Activated effector memory CD4-positive, alpha-beta T cell treated with anti-CD3 and anti-CD28 coated beads, Interleukin-2, amount 50 U/mL, for 16 hours (primary cell): Measurements from ENCODE around the gene ERC2.

Source experiments
- DNase-seq: peaks from one replicate; pipeline ENCODE4 v3.0.0-alpha.2; 2020

Gene ERC2

GRCh38 chr3:56233742-56234141, 234.5 kb downstream of the ERC2 start:
- DNase-seq, result no peak

- DNase-seq, result no peak
Observed at GRCh38 chr3:56229311-56229710, 239.0 kb downstream of the ERC2 start.

GRCh38 chr3:56222866-56223265, 245.4 kb downstream of the ERC2 start:
- DNase-seq, result no peak

- DNase-seq, result no peak
Observed at GRCh38 chr3:56219894-56220805, 248.1 kb downstream of the ERC2 start.

GRCh38 chr3:56209982-56210751, 258.1 kb downstream of the ERC2 start:
- DNase-seq, result no peak

GRCh38 chr3:56207922-56208321, 260.3 kb downstream of the ERC2 start:
- no peak for DNase-seq

GRCh38 chr3:56205406-56205805, 262.9 kb downstream of the ERC2 start:
- DNase-seq, result no peak

- DNase-seq, result no peak
Observed at GRCh38 chr3:56202997-56203396, 265.3 kb downstream of the ERC2 start.

GRCh38 chr3:56201407-56201806, 266.9 kb downstream of the ERC2 start:
- no peak for DNase-seq

GRCh38 chr3:56200251-56200650, 268.0 kb downstream of the ERC2 start:
- DNase-seq, result no peak

- DNase-seq, result no peak
Observed at GRCh38 chr3:56197991-56198390, 270.3 kb downstream of the ERC2 start.

- no peak for DNase-seq
Observed at GRCh38 chr3:56197259-56197965, 270.9 kb downstream of the ERC2 start.

- DNase-seq, result no peak
Observed at GRCh38 chr3:56196700-56197099, 271.6 kb downstream of the ERC2 start.

- no peak for DNase-seq
Observed at GRCh38 chr3:56193519-56193918, 274.7 kb downstream of the ERC2 start.

- DNase-seq, result no peak
Observed at GRCh38 chr3:56192001-56192400, 276.3 kb downstream of the ERC2 start.

- DNase-seq, result no peak
Observed at GRCh38 chr3:56190771-56191305, 277.4 kb downstream of the ERC2 start.

GRCh38 chr3:56190130-56190529, 278.1 kb downstream of the ERC2 start:
- no peak for DNase-seq

- no peak for DNase-seq
Observed at GRCh38 chr3:56189536-56189935, 278.7 kb downstream of the ERC2 start.

GRCh38 chr3:56188201-56188600, 280.1 kb downstream of the ERC2 start:
- no peak for DNase-seq

- no peak for DNase-seq
Observed at GRCh38 chr3:56187051-56187450, 281.2 kb downstream of the ERC2 start.

GRCh38 chr3:56185827-56186226, 282.4 kb downstream of the ERC2 start:
- no peak for DNase-seq

GRCh38 chr3:56183529-56183928, 284.7 kb downstream of the ERC2 start:
- DNase-seq, result no peak

- DNase-seq, result no peak
Observed at GRCh38 chr3:56180433-56180832, 287.8 kb downstream of the ERC2 start.
